Liver (tissue), 9 donors: Measurements from ENCODE around the gene STK32C. TPM values are rescaled to one million over a fixed set of nuclear protein-coding genes. Genes with fewer than 3 reads are reported as not detected.

Experiments
- DNase-seq: peaks from one replicate; pipeline ENCODE4 v3.0.0-alpha.2; 2017; ENCODE audit warnings: low spot score
- H3K27ac ChIP-seq, 2 donors: one replicate each; pipeline ENCODE4 v1.7.0; 2013; ENCODE audit warnings: inconsistent platforms in 2 of 2, low read length in 2 of 2, control low read depth in 1 of 2, low read depth in 1 of 2, mild to moderate bottlenecking in 1 of 2
- H3K27me3 ChIP-seq, 4 donors: one replicate each; pipeline versions ENCODE4 v1.6.1 to v1.7.0; 2013; ENCODE audit warnings: low read length in 3 of 4, inconsistent platforms in 1 of 4, mild to moderate bottlenecking in 1 of 4, moderate library complexity in 1 of 4; ENCODE audit not compliant: control insufficient read depth in 4 of 4, insufficient read depth in 4 of 4
- H3K36me3 ChIP-seq, 4 donors: one replicate each; pipeline versions ENCODE4 v1.6.1 to v1.7.0; 2013; ENCODE audit warnings: low read length in 3 of 4, mild to moderate bottlenecking in 3 of 4, low read depth in 1 of 4, moderate library complexity in 1 of 4; ENCODE audit not compliant: control insufficient read depth in 4 of 4, insufficient read depth in 3 of 4
- H3K4me1 ChIP-seq, 4 donors: one replicate each; pipeline versions ENCODE4 v1.6.1 to v1.7.0; 2013; ENCODE audit warnings: low read length in 3 of 4, mild to moderate bottlenecking in 3 of 4, moderate library complexity in 1 of 4; ENCODE audit not compliant: control insufficient read depth in 4 of 4, insufficient read depth in 4 of 4
- H3K4me3 ChIP-seq, 3 donors: one replicate each; pipeline versions ENCODE4 v1.6.1 to v1.7.0; 2013; ENCODE audit warnings: low read length in 3 of 3, control low read depth in 1 of 3, low read depth in 1 of 3, mild to moderate bottlenecking in 1 of 3
- H3K9ac ChIP-seq, 2 donors: one replicate each; pipeline ENCODE4 v1.7.0; 2013; ENCODE audit warnings: low read length in 2 of 2, mild to moderate bottlenecking in 2 of 2, moderate library complexity in 2 of 2, control low read depth in 1 of 2, low read depth in 1 of 2
- H3K9me3 ChIP-seq, 4 donors: one replicate each; pipeline versions ENCODE4 v1.6.1 to v1.7.0; 2013; ENCODE audit warnings: low read length in 3 of 4; ENCODE audit not compliant: control insufficient read depth in 4 of 4
- ATF3 ChIP-seq: IDR thresholded peaks from 2 replicates; pipeline ENCODE4 v1.6.1; 2016; ENCODE audit warnings: antibody characterized with exemption
- CTCF ChIP-seq: fragments of 150-350 bp; IDR thresholded peaks from 2 replicates; pipeline ENCODE4 v1.5.1; 2017; ENCODE audit warnings: improper control_type of control experiment, low read depth, low read length; ENCODE audit not compliant: missing input control
- EGR1 ChIP-seq, 2 donors: IDR thresholded peaks; 2 replicates each; pipeline ENCODE4 v1.6.1; 2016 to 2018; ENCODE audit warnings: antibody characterized with exemption in 2 of 2, low read depth in 2 of 2
- FOXA1 ChIP-seq: IDR thresholded peaks from 2 replicates; pipeline ENCODE4 v1.6.1; 2016; ENCODE audit warnings: antibody characterized with exemption
- FOXA2 ChIP-seq: IDR thresholded peaks from 2 replicates; pipeline ENCODE4 v1.6.1; 2016; ENCODE audit warnings: antibody characterized with exemption
- GABPA ChIP-seq, 2 donors: IDR thresholded peaks in 1 of 2; conservative IDR thresholded peaks in 1 of 2; 2 replicates each; pipeline ENCODE4 v1.6.1; 2016; ENCODE audit warnings: antibody characterized with exemption in 2 of 2, mild to moderate bottlenecking in 1 of 2, moderate library complexity in 1 of 2
- HNF4A ChIP-seq, 2 donors: conservative IDR thresholded peaks; 2 replicates each; pipeline ENCODE4 v1.6.1; 2016; ENCODE audit warnings: antibody characterized with exemption in 2 of 2, mild to moderate bottlenecking in 2 of 2
- HNF4G ChIP-seq: IDR thresholded peaks from 2 replicates; pipeline ENCODE4 v1.6.1; 2016; ENCODE audit warnings: antibody characterized with exemption
- JUND ChIP-seq, 2 donors: IDR thresholded peaks; 2 replicates each; pipeline ENCODE4 v1.6.1; 2016; ENCODE audit warnings: antibody characterized with exemption in 2 of 2
- MAX ChIP-seq: IDR thresholded peaks from 2 replicates; pipeline ENCODE4 v1.6.1; 2016; ENCODE audit warnings: antibody characterized with exemption
- NR2F2 ChIP-seq: IDR thresholded peaks from 2 replicates; pipeline ENCODE4 v1.6.1; 2016; ENCODE audit warnings: antibody characterized with exemption
- RAD21 ChIP-seq, 2 donors: IDR thresholded peaks; 2 replicates each; pipeline ENCODE4 v1.6.1; 2016; ENCODE audit warnings: antibody characterized with exemption in 2 of 2, mild to moderate bottlenecking in 2 of 2
- REST ChIP-seq: IDR thresholded peaks from 2 replicates; pipeline ENCODE4 v1.6.1; 2016; ENCODE audit warnings: antibody characterized with exemption, mild to moderate bottlenecking
- RXRA ChIP-seq, 2 donors: IDR thresholded peaks; 2 replicates each; pipeline ENCODE4 v1.6.1; 2017 to 2018; ENCODE audit warnings: antibody characterized with exemption in 2 of 2, mild to moderate bottlenecking in 1 of 2
- SP1 ChIP-seq: IDR thresholded peaks from 2 replicates; pipeline ENCODE4 v1.6.1; 2018; ENCODE audit warnings: antibody characterized with exemption, mild to moderate bottlenecking
- TAF1 ChIP-seq: conservative IDR thresholded peaks from 2 replicates; pipeline ENCODE4 v1.6.1; 2016; ENCODE audit warnings: antibody characterized with exemption, mild to moderate bottlenecking
- YY1 ChIP-seq: IDR thresholded peaks from 2 replicates; pipeline ENCODE4 v1.6.1; 2016; ENCODE audit warnings: antibody characterized with exemption, mild to moderate bottlenecking
- ZBTB33 ChIP-seq: IDR thresholded peaks from 2 replicates; pipeline ENCODE4 v1.6.1; 2016; ENCODE audit warnings: antibody characterized with exemption
- WGBS: extraction: QIAGEN DNeasy Blood & Tissue Kit; methylation state at CpG from one replicate; pipeline ENCODE4 v1.1.7; 2013; 5-methylcytosine and 5-hydroxymethylcytosine counted together
- polyA plus RNA-seq, 2 donors: library from polyadenylated mRNA; stranded (reverse) in 1 of 2; unstranded in 1 of 2; fragments of 200-250 nt in 1 of 2; fragments of >200 nt in 1 of 2; fragmentation: Nextera tagmentation in 1 of 2; extraction: Ambion mirVana in 1 of 2; gene quantifications; one replicate each; pipeline versions ENCODE4 v1.2.1 to v1.2.3, GENCODE V29; 2013 to 2015
- total RNA-seq, 2 donors: library from RNA; depleted of rRNA; stranded (reverse); fragments of >200 nt; gene quantifications; one replicate each; pipeline ENCODE4 v1.2.3, GENCODE V29; 2014
- donor health status: healthy.
- donor health status: healthy.
- donor health status: healthy.
- donor health status: healthy.
- donor health status: healthy.

The STK32C gene
- total and polyA plus RNA-seq, 4 donors: 1.8 to 4.6 (median 2.2) TPM

GRCh38 chr10:132225073-132225848 lies 82.5 kb downstream of the STK32C start:
- Histone ChIP-seq H3K9ac (no peak overlapping the region), H3K9me3 (no peaks in the 10 kb centered on the region), H3K4me1 (peaks cover 0 to 2% (median 0%) of the 10 kb centered on the region in 4 donors), H3K27me3 (no peaks in the 10 kb centered on the region), H3K27ac (no peak overlapping the region), H3K36me3 (no peaks in the 10 kb centered on the region), H3K4me3 (no peak overlapping the region)
- 88% methylated on average over 25 of the region's 25 CpGs for WGBS
- DNase-seq: no peak
- TF ChIP-seq FOXA1: no peak

- Histone ChIP-seq H3K9me3 (no peaks in the 10 kb centered on the region), H3K27me3 (no peaks in the 10 kb centered on the region), H3K4me1 (peaks cover 0 to 2% (median 0%) of the 10 kb centered on the region in 4 donors), H3K9ac (no peak overlapping the region), H3K4me3 (no peak overlapping the region), H3K36me3 (no peaks in the 10 kb centered on the region), H3K27ac (no peak overlapping the region)
- no peak for TF ChIP-seq FOXA2
- TF ChIP-seq FOXA1: no peak
- no peak for TF ChIP-seq RAD21 (IDR thresholded peaks at IDR 0.05)
- TF ChIP-seq YY1: no peak
- no peak for TF ChIP-seq MAX
- TF ChIP-seq SP1: no peak
- TF ChIP-seq HNF4G: no peak
- TF ChIP-seq REST: no peak
- no peak for TF ChIP-seq HNF4A (conservative IDR thresholded peaks at IDR 0.05)
- TF ChIP-seq CTCF: no peak
- no peak for TF ChIP-seq ZBTB33
- no peak for TF ChIP-seq RXRA (IDR thresholded peaks at IDR 0.05)
- TF ChIP-seq TAF1: no peak
- TF ChIP-seq ATF3: no peak
- no peak for TF ChIP-seq NR2F2
- TF ChIP-seq JUND (IDR thresholded peaks at IDR 0.05): no peak
- no peak for TF ChIP-seq EGR1 (IDR thresholded peaks at IDR 0.05; ENCODE audit: low read depth in 2 of 2)
- TF ChIP-seq GABPA (IDR thresholded peaks at IDR 0.05 in 1 of 2, conservative IDR thresholded peaks at IDR 0.05 in 1 of 2): no peak
- no peak for DNase-seq
- 84% methylated on average over 20 of the region's 20 CpGs for WGBS
Observed at GRCh38 chr10:132224343-132225072, 83.2 kb downstream of the STK32C start.
